Retinal pigment epithelial cell (primary cell): ENCODE measurements around the gene MTCL1.

Experiments
- DNase-seq: peaks from one replicate; pipeline ENCODE4 v3.0.0-alpha.2; 2010; ENCODE audit warnings: low read depth
- H3K4me3 ChIP-seq: 2 replicates; pipeline ENCODE4 v1.5.1; 2011; ENCODE audit warnings: mild to moderate bottlenecking, low read length, control low read depth, moderate library complexity
- CTCF ChIP-seq: conservative IDR thresholded peaks from 2 replicates; pipeline ENCODE4 v1.5.1; 2011; ENCODE audit warnings: low read depth, low read length, control low read depth, inconsistent platforms

MTCL1 gene

DNA sequence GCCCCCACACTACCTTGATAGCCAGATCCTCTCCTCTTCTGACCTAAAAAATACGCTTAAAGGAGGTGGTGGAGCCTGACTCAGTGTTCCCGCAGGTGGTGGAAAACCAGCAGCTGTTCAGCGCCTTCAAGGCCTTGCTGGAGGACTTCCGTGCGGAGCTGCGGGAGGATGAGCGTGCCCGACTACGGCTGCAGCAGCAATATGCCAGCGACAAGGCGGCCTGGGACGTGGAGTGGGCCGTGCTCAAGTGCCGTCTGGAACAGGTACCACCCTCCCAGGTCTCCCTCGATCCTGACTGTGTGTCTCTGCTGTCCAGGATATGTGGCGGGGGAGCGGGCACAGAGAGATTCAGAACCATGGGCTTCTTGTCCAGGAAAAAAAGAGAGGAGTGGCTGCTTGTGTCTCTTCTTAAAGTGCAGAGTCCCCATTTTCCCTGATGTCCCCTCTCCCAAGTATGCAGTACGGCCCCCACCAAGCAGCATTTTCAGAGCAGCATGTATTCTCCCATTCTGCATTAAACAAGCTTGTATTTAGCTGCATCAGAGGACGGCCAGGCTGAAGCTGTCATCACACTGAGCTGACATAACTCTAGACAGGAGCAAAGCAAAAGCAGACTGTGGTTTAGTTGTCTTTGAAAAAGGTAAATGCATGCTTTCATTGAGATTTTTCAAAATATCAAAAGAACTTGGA is 101.6 kb downstream of the MTCL1 start:
- no peak for TF ChIP-seq CTCF
- no peak for DNase-seq
- H3K4me3 ChIP-seq, result no peak overlapping the region

- H3K4me3 ChIP-seq, result no peak overlapping the region
- no peak for DNase-seq
- TF ChIP-seq CTCF, result no peak
Observed at GRCh38 chr18:8807488-8807805, 102.1 kb downstream of the MTCL1 start.

- H3K4me3 ChIP-seq, result no peak overlapping the region
- no peak for DNase-seq
- no peak for TF ChIP-seq CTCF
Observed at GRCh38 chr18:8808001-8808400, 102.6 kb downstream of the MTCL1 start.

DNA sequence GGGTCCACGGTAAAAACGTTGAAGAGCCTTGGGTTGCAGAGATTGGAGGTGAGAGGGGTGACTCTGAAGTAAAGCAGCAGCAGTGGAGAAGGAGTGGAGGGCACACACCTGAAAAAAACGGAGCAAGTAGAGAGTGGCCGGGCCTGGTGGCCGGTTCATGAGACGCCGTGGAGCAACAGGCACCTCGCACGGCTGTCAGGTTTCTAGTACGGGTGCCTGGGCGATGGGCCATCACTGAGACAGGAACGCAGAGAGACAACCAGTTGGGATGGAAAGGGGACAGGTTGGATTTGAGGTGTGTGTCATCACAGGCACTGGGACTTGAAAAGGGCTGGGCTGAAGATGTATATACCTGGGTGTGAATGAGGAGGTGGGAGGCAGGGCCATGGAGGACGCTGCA is 104.2 kb downstream of the MTCL1 start:
- TF ChIP-seq CTCF, result no peak
- no peak overlapping the region for H3K4me3 ChIP-seq
- no peak for DNase-seq

DNA sequence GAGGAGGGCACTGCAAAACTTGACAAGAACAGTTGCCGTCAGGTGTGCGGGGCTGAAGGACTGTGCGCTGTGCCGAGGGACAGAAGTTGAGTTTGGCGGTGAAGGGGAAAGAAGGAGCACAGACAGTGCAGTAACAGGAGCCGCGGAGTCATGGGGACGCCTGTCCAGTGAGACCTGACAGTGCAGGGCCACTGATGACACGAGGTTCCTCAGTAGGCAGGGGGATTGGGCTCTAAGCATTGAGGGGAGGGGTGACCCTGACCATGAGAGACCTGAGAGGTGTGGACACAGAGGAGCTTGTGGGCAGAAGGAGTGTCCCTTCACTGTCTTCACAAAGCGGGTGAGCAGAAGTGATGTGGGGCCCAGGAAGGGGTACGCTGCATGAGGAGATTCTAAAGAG is 104.8 kb downstream of the MTCL1 start:
- TF ChIP-seq CTCF, result no peak
- no peak overlapping the region for H3K4me3 ChIP-seq
- DNase-seq, result no peak

- TF ChIP-seq CTCF, result no peak
- DNase-seq, result no peak
- H3K4me3 ChIP-seq, result no peak overlapping the region
Observed at GRCh38 chr18:8811115-8811514, 105.8 kb downstream of the MTCL1 start.

DNA sequence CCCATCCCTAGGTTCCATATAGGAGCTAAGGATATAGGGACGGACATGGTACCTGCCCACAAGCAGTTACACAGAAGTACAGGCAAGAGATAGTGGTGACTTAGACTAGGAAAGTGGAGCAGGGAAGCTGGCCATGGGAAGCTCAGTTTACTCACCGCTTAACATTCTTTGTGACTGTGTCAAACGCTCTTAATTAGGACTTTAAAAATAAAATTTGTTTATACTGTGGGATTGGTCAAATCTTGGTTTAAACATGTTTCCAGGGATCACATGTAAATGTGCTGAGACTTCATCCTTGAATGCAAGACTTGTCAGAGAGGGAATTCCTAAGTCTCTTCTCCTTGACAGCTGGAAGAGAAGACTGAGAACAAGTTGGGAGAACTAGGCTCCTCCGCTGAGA is 107.3 kb downstream of the MTCL1 start:
- no peak for DNase-seq
- no peak overlapping the region for H3K4me3 ChIP-seq
- TF ChIP-seq CTCF, result no peak
